ENCODE results near the gene INTS1.

INTS1 gene

GRCh38 chr7:1496531-1497292 lies 7.5 kb downstream of the INTS1 start:
- no peak for DNase-seq (ENCODE audit: low read depth)
- H3K4me3 ChIP-seq (ENCODE audit: low read length) = no peak overlapping the region
- no peak for TF ChIP-seq CTCF (conservative IDR thresholded peaks at IDR 0.05; ENCODE audit: low read depth, low read length)

GRCh38 chr7:1495564-1496242 lies 8.5 kb downstream of the INTS1 start:
- no peak for TF ChIP-seq CTCF (conservative IDR thresholded peaks at IDR 0.05; ENCODE audit: low read depth, low read length)
- DNase-seq (ENCODE audit: low read depth) = no peak
- no peak overlapping the region for H3K4me3 ChIP-seq (ENCODE audit: low read length)

GRCh38 chr7:1494866-1495563 lies 9.2 kb downstream of the INTS1 start:
- H3K4me3 ChIP-seq (ENCODE audit: low read length) = no peak overlapping the region
- TF ChIP-seq CTCF (conservative IDR thresholded peaks at IDR 0.05; ENCODE audit: low read depth, low read length) = no peak
- no peak for DNase-seq (ENCODE audit: low read depth)

- H3K4me3 ChIP-seq (ENCODE audit: low read length) = no peak overlapping the region
- DNase-seq (ENCODE audit: low read depth) = no peak
- no peak for TF ChIP-seq CTCF (conservative IDR thresholded peaks at IDR 0.05; ENCODE audit: low read depth, low read length)
Observed at GRCh38 chr7:1494447-1494846, 9.7 kb downstream of the INTS1 start.

- TF ChIP-seq CTCF (conservative IDR thresholded peaks at IDR 0.05; ENCODE audit: low read depth, low read length) = no peak
- no peak overlapping the region for H3K4me3 ChIP-seq (ENCODE audit: low read length)
- no peak for DNase-seq (ENCODE audit: low read depth)
Observed at GRCh38 chr7:1493571-1493970, 10.6 kb downstream of the INTS1 start.

- no peak for TF ChIP-seq CTCF (conservative IDR thresholded peaks at IDR 0.05; ENCODE audit: low read depth, low read length)
- H3K4me3 ChIP-seq (ENCODE audit: low read length) = no peak overlapping the region
- DNase-seq (ENCODE audit: low read depth) = no peak
Observed at GRCh38 chr7:1493129-1493528, 11.1 kb downstream of the INTS1 start.

Data from retinal pigment epithelial cell (primary cell).